Neural progenitor cell (in vitro differentiated cells): ENCODE results near the gene HMX1. TPM values are rescaled to one million over a fixed set of nuclear protein-coding genes. Genes with fewer than 3 reads are reported as not detected.

Experiments
- DNase-seq: peaks from one replicate; pipeline ENCODE4 v3.0.0-alpha.2; 2016; ENCODE audit warnings: low spot score
- H2AFZ ChIP-seq: fragments of 200-600 bp; sonication (generic); replicated peaks from 2 replicates; pipeline ENCODE4 v1.6.1; 2016; ENCODE audit warnings: antibody characterized with exemption
- H3F3A ChIP-seq: fragments of 200-600 bp; sonication (generic); 2 replicates; pipeline ENCODE4 v1.6.1; 2016; ENCODE audit warnings: antibody characterized with exemption, low read depth
- H3K27ac ChIP-seq: fragments of 200-600 bp; sonication (generic); 2 replicates; pipeline ENCODE4 v1.5.1; 2016; ENCODE audit warnings: mild to moderate bottlenecking
- H3K27me3 ChIP-seq: fragments of 200-600 bp; sonication (generic); 2 replicates; pipeline ENCODE4 v1.6.1; 2016; ENCODE audit warnings: mild to moderate bottlenecking, moderate library complexity
- H3K36me3 ChIP-seq: fragments of 200-600 bp; sonication (generic); 2 replicates; pipeline ENCODE4 v1.5.1; 2016
- H3K4me1 ChIP-seq: fragments of 200-600 bp; sonication (generic); 2 replicates; pipeline ENCODE4 v1.6.1; 2016; ENCODE audit warnings: mixed run types
- H3K4me2 ChIP-seq: fragments of 200-600 bp; sonication (generic); 2 replicates; pipeline ENCODE4 v1.6.1; 2016
- H3K4me3 ChIP-seq: fragments of 200-600 bp; sonication (generic); 2 replicates; pipeline ENCODE4 v1.5.1; 2016
- H3K79me2 ChIP-seq: fragments of 200-600 bp; sonication (generic); 2 replicates; pipeline ENCODE4 v1.6.1; 2016; ENCODE audit warnings: low read depth
- H3K9ac ChIP-seq: fragments of 200-600 bp; sonication (generic); 2 replicates; pipeline ENCODE4 v1.6.1; 2016
- H3K9me3 ChIP-seq: fragments of 200-600 bp; sonication (generic); 2 replicates; pipeline ENCODE4 v1.5.1; 2016; ENCODE audit warnings: low read depth
- H4K20me1 ChIP-seq: fragments of 200-600 bp; sonication (generic); 2 replicates; pipeline ENCODE4 v1.6.1; 2016; ENCODE audit warnings: low read depth
- H3K27ac Mint-ChIP-seq: 3 replicates; pipeline ENCODE4 v1.8.0; 2021; ENCODE audit warnings: mixed read lengths
- H3K27me3 Mint-ChIP-seq: 2 replicates; pipeline ENCODE4 v1.8.0; 2022; ENCODE audit warnings: low read depth, mild to moderate bottlenecking, inconsistent platforms, moderate library complexity, mixed read lengths; ENCODE audit not compliant: insufficient read depth
- H3K36me3 Mint-ChIP-seq: 3 replicates; pipeline ENCODE4 v1.8.0; 2021; ENCODE audit warnings: mixed read lengths
- H3K4me1 Mint-ChIP-seq: 3 replicates; pipeline ENCODE4 v1.8.0; 2021; ENCODE audit warnings: mixed read lengths
- H3K4me3 Mint-ChIP-seq: 3 replicates; pipeline ENCODE4 v1.8.0; 2021; ENCODE audit warnings: mild to moderate bottlenecking, moderate library complexity, mixed read lengths
- H3K9me3 Mint-ChIP-seq: 3 replicates; pipeline ENCODE4 v1.8.0; 2020; ENCODE audit warnings: mixed read lengths
- EZH2 ChIP-seq: fragments of 200-600 bp; sonication (generic); IDR thresholded peaks from 2 replicates; pipeline ENCODE4 v1.6.1; 2017; ENCODE audit warnings: antibody characterized with exemption, mild to moderate bottlenecking, moderate library complexity
- EZH2phosphoT487 ChIP-seq: fragments of 200-600 bp; sonication (generic); IDR thresholded peaks from 2 replicates; pipeline ENCODE4 v1.6.1; 2017; ENCODE audit warnings: antibody characterized with exemption
- total RNA-seq: library from RNA; depleted of rRNA; stranded (reverse); fragments of >200 nt; gene quantifications from 2 replicates; pipeline ENCODE4 v1.2.3, GENCODE V29; 2015; ENCODE audit warnings: low replicate concordance
- TF ChIP-seq, protein P1 (sequence below): fragments of 200-600 bp; sonication (generic); IDR thresholded peaks from 2 replicates; pipeline ENCODE4 v1.5.1; 2017; ENCODE audit warnings: antibody characterized with exemption, mild to moderate bottlenecking

Gene HMX1
- total RNA-seq, 1 donor from 2014 or later: not detected

- Histone ChIP-seq H2AFZ (no peak overlapping the region), H3K4me3 (no peak overlapping the region), H3K27ac (no peak overlapping the region), H3K4me1 (no peaks in the 10 kb centered on the region), H3K4me2 (no peak overlapping the region), H3K9me3 (no peaks in the 10 kb centered on the region), H3F3A (no peaks in the 10 kb centered on the region), H4K20me1 (no peaks in the 10 kb centered on the region), H3K27me3 (peaks cover 45% of the 10 kb centered on the region), H3K36me3 (no peaks in the 10 kb centered on the region), H3K9ac (no peak overlapping the region), H3K79me2 (no peaks in the 10 kb centered on the region)
- Mint-ChIP-seq H3K27ac (no peak overlapping the region), H3K9me3 (peaks cover 8% of the 10 kb centered on the region), H3K4me3 (no peak overlapping the region), H3K36me3 (no peaks in the 10 kb centered on the region), H3K27me3 (peaks cover 9% of the 10 kb centered on the region), H3K4me1 (no peaks in the 10 kb centered on the region)
- no peak for DNase-seq
- TF ChIP-seq, protein P1, sequence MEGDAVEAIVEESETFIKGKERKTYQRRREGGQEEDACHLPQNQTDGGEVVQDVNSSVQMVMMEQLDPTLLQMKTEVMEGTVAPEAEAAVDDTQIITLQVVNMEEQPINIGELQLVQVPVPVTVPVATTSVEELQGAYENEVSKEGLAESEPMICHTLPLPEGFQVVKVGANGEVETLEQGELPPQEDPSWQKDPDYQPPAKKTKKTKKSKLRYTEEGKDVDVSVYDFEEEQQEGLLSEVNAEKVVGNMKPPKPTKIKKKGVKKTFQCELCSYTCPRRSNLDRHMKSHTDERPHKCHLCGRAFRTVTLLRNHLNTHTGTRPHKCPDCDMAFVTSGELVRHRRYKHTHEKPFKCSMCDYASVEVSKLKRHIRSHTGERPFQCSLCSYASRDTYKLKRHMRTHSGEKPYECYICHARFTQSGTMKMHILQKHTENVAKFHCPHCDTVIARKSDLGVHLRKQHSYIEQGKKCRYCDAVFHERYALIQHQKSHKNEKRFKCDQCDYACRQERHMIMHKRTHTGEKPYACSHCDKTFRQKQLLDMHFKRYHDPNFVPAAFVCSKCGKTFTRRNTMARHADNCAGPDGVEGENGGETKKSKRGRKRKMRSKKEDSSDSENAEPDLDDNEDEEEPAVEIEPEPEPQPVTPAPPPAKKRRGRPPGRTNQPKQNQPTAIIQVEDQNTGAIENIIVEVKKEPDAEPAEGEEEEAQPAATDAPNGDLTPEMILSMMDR: no peak
- TF ChIP-seq EZH2 (no peak), EZH2phosphoT487 (no peak)
These were observed 48.1 kb upstream of the HMX1 start for GRCh38 chr4:8919651-8920288.

DNA sequence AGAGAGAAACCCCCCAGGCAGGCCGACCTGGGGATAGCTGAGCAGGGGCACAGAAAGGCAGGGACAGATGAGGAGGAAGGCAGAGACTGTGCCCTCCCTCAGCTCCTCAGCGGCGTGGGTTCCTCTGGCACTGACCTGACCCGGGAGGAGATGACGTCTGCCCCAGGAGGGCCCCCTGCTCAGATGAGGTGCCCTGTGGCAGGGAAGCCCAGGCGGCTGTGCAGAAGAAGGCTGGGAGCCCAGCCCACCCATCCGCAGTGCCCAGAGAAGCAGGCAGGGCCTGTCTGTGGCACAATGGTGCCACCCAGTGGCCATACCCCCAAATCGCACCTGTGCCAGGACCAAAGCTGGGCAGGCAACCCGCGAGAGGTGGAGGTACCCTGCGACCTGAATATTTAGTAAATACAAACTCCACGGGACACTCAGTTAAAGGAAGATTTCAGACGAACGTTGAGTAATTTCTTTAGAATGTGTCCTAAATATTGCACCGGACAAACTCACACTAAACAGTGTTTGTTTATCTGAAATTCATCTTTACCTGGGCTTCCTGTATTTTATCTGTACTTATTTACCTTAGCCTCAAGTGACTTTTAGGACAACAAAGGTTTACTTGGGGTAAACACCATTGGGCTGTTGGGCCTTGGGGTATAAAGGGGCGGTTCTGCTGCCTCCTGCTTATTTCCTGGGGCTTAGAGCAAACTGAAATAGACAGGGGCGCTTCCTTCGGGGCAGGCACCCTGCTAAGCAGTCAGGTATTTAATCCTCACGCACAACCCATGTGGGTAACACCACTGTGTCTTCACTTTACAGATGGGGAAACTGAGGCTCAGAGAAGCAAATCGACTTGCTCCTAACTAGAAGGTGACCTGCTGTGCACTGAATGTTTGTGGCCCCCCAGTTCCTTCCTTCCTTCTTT, 46.5 kb upstream of the HMX1 start:
- Histone ChIP-seq H3K79me2 (no peaks in the 10 kb centered on the region), H3K9ac (no peak overlapping the region), H3K27me3 (peaks cover 54% of the 10 kb centered on the region), H3K9me3 (no peaks in the 10 kb centered on the region), H3K4me1 (no peaks in the 10 kb centered on the region), H2AFZ (no peak overlapping the region), H3K4me3 (no peak overlapping the region), H3F3A (no peaks in the 10 kb centered on the region), H3K27ac (no peak overlapping the region), H3K4me2 (no peak overlapping the region), H4K20me1 (no peaks in the 10 kb centered on the region), H3K36me3 (no peaks in the 10 kb centered on the region)
- Mint-ChIP-seq H3K9me3 (peaks cover 3% of the 10 kb centered on the region), H3K27me3 (peaks cover 9% of the 10 kb centered on the region), H3K4me1 (peaks cover under 1% of the 10 kb centered on the region), H3K4me3 (no peak overlapping the region), H3K27ac (no peak overlapping the region), H3K36me3 (no peaks in the 10 kb centered on the region)
- peak; percentile 80 for DNase-seq
- TF ChIP-seq, protein P1: peak; percentile 88
- TF ChIP-seq EZH2phosphoT487: no peak

- Mint-ChIP-seq H3K4me1 (peaks cover 2% of the 10 kb centered on the region), H3K9me3 (no peaks in the 10 kb centered on the region), H3K27ac (no peak overlapping the region), H3K4me3 (no peak overlapping the region), H3K36me3 (no peaks in the 10 kb centered on the region), H3K27me3 (peaks cover 9% of the 10 kb centered on the region)
- H4K20me1 ChIP-seq: no peaks in the 10 kb centered on the region
- no peaks in the 10 kb centered on the region for H3K79me2 ChIP-seq
- TF ChIP-seq, protein P1: no peak
- no peak for TF ChIP-seq EZH2phosphoT487
- no peak for TF ChIP-seq EZH2
- H3K9ac ChIP-seq: no peak overlapping the region
- DNase-seq: no peak
- H3K36me3 ChIP-seq: no peaks in the 10 kb centered on the region
- H2AFZ ChIP-seq: no peak overlapping the region
- H3F3A ChIP-seq: no peaks in the 10 kb centered on the region
- H3K4me1 ChIP-seq: no peaks in the 10 kb centered on the region
- no peak overlapping the region for H3K4me2 ChIP-seq
- peaks cover 54% of the 10 kb centered on the region for H3K27me3 ChIP-seq
- H3K27ac ChIP-seq: no peak overlapping the region
- no peaks in the 10 kb centered on the region for H3K9me3 ChIP-seq
- no peak overlapping the region for H3K4me3 ChIP-seq
These were observed 45.7 kb upstream of the HMX1 start for GRCh38 chr4:8917321-8917811.
